ENCODE results near the gene DTNBP1.

The DTNBP1 gene

GRCh38 chr6:15531973-15532372, 130.9 kb downstream of the DTNBP1 start:
- DNase-seq (ENCODE audit: low spot score) = no peak
- no peak for TF ChIP-seq CTCF (conservative IDR thresholded peaks at IDR 0.05; ENCODE audit: low read depth)
- CTCF ChIA-PET = no interaction called here
- no peak overlapping the region for H3K27ac ChIP-seq
- POLR2A ChIA-PET (ENCODE audit: low non-redundant PET) = no interaction called here

- no peak for TF ChIP-seq CTCF (conservative IDR thresholded peaks at IDR 0.05; ENCODE audit: low read depth)
- ChIA-PET CTCF (no interaction called here), POLR2A (ENCODE audit: low non-redundant PET) (no interaction called here)
- no peak for DNase-seq (ENCODE audit: low spot score)
- no peak overlapping the region for H3K27ac ChIP-seq
These were observed 132.4 kb downstream of the DTNBP1 start for GRCh38 chr6:15530411-15530810.

GRCh38 chr6:15528870-15529269, 134.0 kb downstream of the DTNBP1 start:
- ChIA-PET CTCF (no interaction called here), POLR2A (ENCODE audit: low non-redundant PET) (no interaction called here)
- DNase-seq (ENCODE audit: low spot score) = no peak
- H3K27ac ChIP-seq = no peak overlapping the region
- TF ChIP-seq CTCF (conservative IDR thresholded peaks at IDR 0.05; ENCODE audit: low read depth) = no peak

- DNase-seq (ENCODE audit: low spot score) = peak; percentile 14
- H3K27ac ChIP-seq = no peak overlapping the region
- no peak for TF ChIP-seq CTCF (conservative IDR thresholded peaks at IDR 0.05; ENCODE audit: low read depth)
- CTCF ChIA-PET = no interaction called here
- POLR2A ChIA-PET (ENCODE audit: low non-redundant PET) = no interaction called here
These were observed 134.8 kb downstream of the DTNBP1 start for GRCh38 chr6:15527838-15528617.

GRCh38 chr6:15526212-15526701, 136.6 kb downstream of the DTNBP1 start:
- TF ChIP-seq CTCF (conservative IDR thresholded peaks at IDR 0.05; ENCODE audit: low read depth) = no peak
- POLR2A ChIA-PET (ENCODE audit: low non-redundant PET) = no interaction called here
- DNase-seq (ENCODE audit: low spot score) = no peak
- H3K27ac ChIP-seq = no peak overlapping the region
- CTCF ChIA-PET = no interaction called here

GRCh38 chr6:15524861-15525401, 137.9 kb downstream of the DTNBP1 start:
- CTCF ChIA-PET = no interaction called here
- no peak for TF ChIP-seq CTCF (conservative IDR thresholded peaks at IDR 0.05; ENCODE audit: low read depth)
- no peak overlapping the region for H3K27ac ChIP-seq
- DNase-seq (ENCODE audit: low spot score) = no peak
- POLR2A ChIA-PET (ENCODE audit: low non-redundant PET) = no interaction called here

Measured in RWPE1 (cell line).